NT2/D1 (cell line): Measurements from ENCODE around the gene CNTFR.

Experiments
- SUZ12 ChIP-seq: IDR thresholded peaks from 2 replicates; pipeline ENCODE4 v1.6.1; 2011; ENCODE audit not compliant: insufficient read length, insufficient read depth; ENCODE audit errors: extremely low read depth
- ZNF274 ChIP-seq: IDR thresholded peaks from 2 replicates; pipeline ENCODE4 v1.6.1; 2011; ENCODE audit warnings: mild to moderate bottlenecking, low read depth, low read length

DNA sequence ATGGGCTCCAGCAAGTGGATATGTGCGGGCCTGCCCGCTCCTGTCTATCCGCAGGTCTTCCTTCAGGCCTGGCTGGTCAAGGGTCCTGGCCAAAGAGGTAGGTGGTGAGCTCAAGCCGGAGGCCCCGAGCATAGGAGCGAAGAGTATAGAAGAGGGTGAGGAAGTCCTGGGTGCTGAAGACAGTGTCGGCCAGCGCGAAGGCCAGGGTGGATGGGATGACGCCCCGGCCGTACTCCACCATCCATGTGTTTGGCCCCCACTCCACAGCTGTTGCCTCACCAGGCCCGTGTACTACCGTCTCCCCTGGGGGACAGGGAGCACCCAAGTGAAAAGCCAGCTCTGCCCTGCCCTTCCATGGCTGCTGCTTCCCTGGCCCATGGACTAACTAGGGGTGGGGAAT is 46.0 kb upstream of the CNTFR start:
- no peak for TF ChIP-seq ZNF274
- TF ChIP-seq SUZ12 = no peak
